Liver (tissue), 9 donors: ENCODE measurements around the gene CRACR2A. TPM values are rescaled to one million over a fixed set of nuclear protein-coding genes. Genes with fewer than 3 reads are reported as not detected.

ENCODE experiments used
- DNase-seq: peaks from one replicate; pipeline ENCODE4 v3.0.0-alpha.2; 2017; ENCODE audit warnings: low spot score
- H3K27ac ChIP-seq, 2 donors: one replicate each; pipeline ENCODE4 v1.7.0; 2013; ENCODE audit warnings: inconsistent platforms in 2 of 2, low read length in 2 of 2, control low read depth in 1 of 2, low read depth in 1 of 2, mild to moderate bottlenecking in 1 of 2
- H3K27me3 ChIP-seq, 4 donors: one replicate each; pipeline versions ENCODE4 v1.6.1 to v1.7.0; 2013; ENCODE audit warnings: low read length in 3 of 4, inconsistent platforms in 1 of 4, mild to moderate bottlenecking in 1 of 4, moderate library complexity in 1 of 4; ENCODE audit not compliant: control insufficient read depth in 4 of 4, insufficient read depth in 4 of 4
- H3K36me3 ChIP-seq, 4 donors: one replicate each; pipeline versions ENCODE4 v1.6.1 to v1.7.0; 2013; ENCODE audit warnings: low read length in 3 of 4, mild to moderate bottlenecking in 3 of 4, low read depth in 1 of 4, moderate library complexity in 1 of 4; ENCODE audit not compliant: control insufficient read depth in 4 of 4, insufficient read depth in 3 of 4
- H3K4me1 ChIP-seq, 4 donors: one replicate each; pipeline versions ENCODE4 v1.6.1 to v1.7.0; 2013; ENCODE audit warnings: low read length in 3 of 4, mild to moderate bottlenecking in 3 of 4, moderate library complexity in 1 of 4; ENCODE audit not compliant: control insufficient read depth in 4 of 4, insufficient read depth in 4 of 4
- H3K4me3 ChIP-seq, 3 donors: one replicate each; pipeline versions ENCODE4 v1.6.1 to v1.7.0; 2013; ENCODE audit warnings: low read length in 3 of 3, control low read depth in 1 of 3, low read depth in 1 of 3, mild to moderate bottlenecking in 1 of 3
- H3K9ac ChIP-seq, 2 donors: one replicate each; pipeline ENCODE4 v1.7.0; 2013; ENCODE audit warnings: low read length in 2 of 2, mild to moderate bottlenecking in 2 of 2, moderate library complexity in 2 of 2, control low read depth in 1 of 2, low read depth in 1 of 2
- H3K9me3 ChIP-seq, 4 donors: one replicate each; pipeline versions ENCODE4 v1.6.1 to v1.7.0; 2013; ENCODE audit warnings: low read length in 3 of 4; ENCODE audit not compliant: control insufficient read depth in 4 of 4
- EGR1 ChIP-seq, 2 donors: IDR thresholded peaks; 2 replicates each; pipeline ENCODE4 v1.6.1; 2016 to 2018; ENCODE audit warnings: antibody characterized with exemption in 2 of 2, low read depth in 2 of 2
- FOXA2 ChIP-seq: IDR thresholded peaks from 2 replicates; pipeline ENCODE4 v1.6.1; 2016; ENCODE audit warnings: antibody characterized with exemption
- GABPA ChIP-seq, 2 donors: IDR thresholded peaks in 1 of 2; conservative IDR thresholded peaks in 1 of 2; 2 replicates each; pipeline ENCODE4 v1.6.1; 2016; ENCODE audit warnings: antibody characterized with exemption in 2 of 2, mild to moderate bottlenecking in 1 of 2, moderate library complexity in 1 of 2
- HNF4A ChIP-seq, 2 donors: conservative IDR thresholded peaks; 2 replicates each; pipeline ENCODE4 v1.6.1; 2016; ENCODE audit warnings: antibody characterized with exemption in 2 of 2, mild to moderate bottlenecking in 2 of 2
- HNF4G ChIP-seq: IDR thresholded peaks from 2 replicates; pipeline ENCODE4 v1.6.1; 2016; ENCODE audit warnings: antibody characterized with exemption
- JUND ChIP-seq, 2 donors: IDR thresholded peaks; 2 replicates each; pipeline ENCODE4 v1.6.1; 2016; ENCODE audit warnings: antibody characterized with exemption in 2 of 2
- NR2F2 ChIP-seq: IDR thresholded peaks from 2 replicates; pipeline ENCODE4 v1.6.1; 2016; ENCODE audit warnings: antibody characterized with exemption
- RAD21 ChIP-seq, 2 donors: IDR thresholded peaks; 2 replicates each; pipeline ENCODE4 v1.6.1; 2016; ENCODE audit warnings: antibody characterized with exemption in 2 of 2, mild to moderate bottlenecking in 2 of 2
- SP1 ChIP-seq: IDR thresholded peaks from 2 replicates; pipeline ENCODE4 v1.6.1; 2018; ENCODE audit warnings: antibody characterized with exemption, mild to moderate bottlenecking
- TAF1 ChIP-seq: conservative IDR thresholded peaks from 2 replicates; pipeline ENCODE4 v1.6.1; 2016; ENCODE audit warnings: antibody characterized with exemption, mild to moderate bottlenecking
- YY1 ChIP-seq: IDR thresholded peaks from 2 replicates; pipeline ENCODE4 v1.6.1; 2016; ENCODE audit warnings: antibody characterized with exemption, mild to moderate bottlenecking
- WGBS: extraction: QIAGEN DNeasy Blood & Tissue Kit; methylation state at CpG from one replicate; pipeline ENCODE4 v1.1.7; 2013; 5-methylcytosine and 5-hydroxymethylcytosine counted together
- polyA plus RNA-seq, 2 donors: library from polyadenylated mRNA; stranded (reverse) in 1 of 2; unstranded in 1 of 2; fragments of 200-250 nt in 1 of 2; fragments of >200 nt in 1 of 2; fragmentation: Nextera tagmentation in 1 of 2; extraction: Ambion mirVana in 1 of 2; gene quantifications; one replicate each; pipeline versions ENCODE4 v1.2.1 to v1.2.3, GENCODE V29; 2013 to 2015
- total RNA-seq, 2 donors: library from RNA; depleted of rRNA; stranded (reverse); fragments of >200 nt; gene quantifications; one replicate each; pipeline ENCODE4 v1.2.3, GENCODE V29; 2014
- TF ChIP-seq, protein P1 (sequence below): IDR thresholded peaks from 2 replicates; pipeline ENCODE4 v1.6.1; 2016; ENCODE audit warnings: antibody characterized with exemption, mild to moderate bottlenecking
- TF ChIP-seq, protein P2 (sequence below): IDR thresholded peaks from 2 replicates; pipeline ENCODE4 v1.6.1; 2016; ENCODE audit warnings: antibody characterized with exemption
- TF ChIP-seq, protein P3 (sequence below): IDR thresholded peaks from 2 replicates; pipeline ENCODE4 v1.6.1; 2016; ENCODE audit warnings: antibody characterized with exemption
- donor health status: healthy.
- donor health status: healthy.
- donor health status: healthy.
- donor health status: healthy.
- donor health status: healthy.

The CRACR2A gene
- total and polyA plus RNA-seq, 4 donors = 0.33 to 4.2 (median 1.4) TPM

DNA sequence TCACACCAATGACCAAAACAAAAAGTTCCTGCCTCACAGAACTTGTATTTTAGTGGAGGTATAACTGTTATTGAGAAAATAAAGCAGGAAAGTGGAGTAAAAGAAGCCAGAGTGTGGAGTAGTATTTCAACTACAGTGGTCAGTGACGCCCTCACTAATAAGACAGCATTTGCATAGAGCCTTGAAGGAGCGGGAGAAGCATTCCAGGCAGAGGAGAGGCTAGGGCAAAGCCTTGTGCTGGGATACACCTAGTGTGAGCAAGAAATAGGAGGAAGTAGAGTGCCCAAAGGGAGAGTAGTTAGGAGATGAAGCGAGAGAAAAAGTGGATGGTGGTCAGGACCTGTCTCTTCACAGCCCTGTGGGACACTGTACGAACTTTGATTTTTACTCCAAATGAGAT is 107.8 kb downstream of the CRACR2A start:
- peaks cover 0 to 4% (median 0%) of the 10 kb centered on the region in 4 donors for H3K36me3 ChIP-seq
- TF ChIP-seq EGR1 (IDR thresholded peaks at IDR 0.05; ENCODE audit: low read depth in 2 of 2) (no peak), GABPA (IDR thresholded peaks at IDR 0.05 in 1 of 2, conservative IDR thresholded peaks at IDR 0.05 in 1 of 2) (no peak), SP1 (no peak), RAD21 (IDR thresholded peaks at IDR 0.05) (no peak), JUND (IDR thresholded peaks at IDR 0.05) (no peak), NR2F2 (no peak), HNF4A (conservative IDR thresholded peaks at IDR 0.05) (no peak)
- TF ChIP-seq, protein P1, sequence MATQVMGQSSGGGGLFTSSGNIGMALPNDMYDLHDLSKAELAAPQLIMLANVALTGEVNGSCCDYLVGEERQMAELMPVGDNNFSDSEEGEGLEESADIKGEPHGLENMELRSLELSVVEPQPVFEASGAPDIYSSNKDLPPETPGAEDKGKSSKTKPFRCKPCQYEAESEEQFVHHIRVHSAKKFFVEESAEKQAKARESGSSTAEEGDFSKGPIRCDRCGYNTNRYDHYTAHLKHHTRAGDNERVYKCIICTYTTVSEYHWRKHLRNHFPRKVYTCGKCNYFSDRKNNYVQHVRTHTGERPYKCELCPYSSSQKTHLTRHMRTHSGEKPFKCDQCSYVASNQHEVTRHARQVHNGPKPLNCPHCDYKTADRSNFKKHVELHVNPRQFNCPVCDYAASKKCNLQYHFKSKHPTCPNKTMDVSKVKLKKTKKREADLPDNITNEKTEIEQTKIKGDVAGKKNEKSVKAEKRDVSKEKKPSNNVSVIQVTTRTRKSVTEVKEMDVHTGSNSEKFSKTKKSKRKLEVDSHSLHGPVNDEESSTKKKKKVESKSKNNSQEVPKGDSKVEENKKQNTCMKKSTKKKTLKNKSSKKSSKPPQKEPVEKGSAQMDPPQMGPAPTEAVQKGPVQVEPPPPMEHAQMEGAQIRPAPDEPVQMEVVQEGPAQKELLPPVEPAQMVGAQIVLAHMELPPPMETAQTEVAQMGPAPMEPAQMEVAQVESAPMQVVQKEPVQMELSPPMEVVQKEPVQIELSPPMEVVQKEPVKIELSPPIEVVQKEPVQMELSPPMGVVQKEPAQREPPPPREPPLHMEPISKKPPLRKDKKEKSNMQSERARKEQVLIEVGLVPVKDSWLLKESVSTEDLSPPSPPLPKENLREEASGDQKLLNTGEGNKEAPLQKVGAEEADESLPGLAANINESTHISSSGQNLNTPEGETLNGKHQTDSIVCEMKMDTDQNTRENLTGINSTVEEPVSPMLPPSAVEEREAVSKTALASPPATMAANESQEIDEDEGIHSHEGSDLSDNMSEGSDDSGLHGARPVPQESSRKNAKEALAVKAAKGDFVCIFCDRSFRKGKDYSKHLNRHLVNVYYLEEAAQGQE = no peak
- TF ChIP-seq, protein P2, sequence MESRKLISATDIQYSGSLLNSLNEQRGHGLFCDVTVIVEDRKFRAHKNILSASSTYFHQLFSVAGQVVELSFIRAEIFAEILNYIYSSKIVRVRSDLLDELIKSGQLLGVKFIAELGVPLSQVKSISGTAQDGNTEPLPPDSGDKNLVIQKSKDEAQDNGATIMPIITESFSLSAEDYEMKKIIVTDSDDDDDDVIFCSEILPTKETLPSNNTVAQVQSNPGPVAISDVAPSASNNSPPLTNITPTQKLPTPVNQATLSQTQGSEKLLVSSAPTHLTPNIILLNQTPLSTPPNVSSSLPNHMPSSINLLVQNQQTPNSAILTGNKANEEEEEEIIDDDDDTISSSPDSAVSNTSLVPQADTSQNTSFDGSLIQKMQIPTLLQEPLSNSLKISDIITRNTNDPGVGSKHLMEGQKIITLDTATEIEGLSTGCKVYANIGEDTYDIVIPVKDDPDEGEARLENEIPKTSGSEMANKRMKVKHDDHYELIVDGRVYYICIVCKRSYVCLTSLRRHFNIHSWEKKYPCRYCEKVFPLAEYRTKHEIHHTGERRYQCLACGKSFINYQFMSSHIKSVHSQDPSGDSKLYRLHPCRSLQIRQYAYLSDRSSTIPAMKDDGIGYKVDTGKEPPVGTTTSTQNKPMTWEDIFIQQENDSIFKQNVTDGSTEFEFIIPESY = no peak
- no peaks in the 10 kb centered on the region for H3K4me1 ChIP-seq
- no peaks in the 10 kb centered on the region for H3K9me3 ChIP-seq
- no peak overlapping the region for H3K9ac ChIP-seq
- no peak for DNase-seq
- no peak overlapping the region for H3K27ac ChIP-seq
- 97% methylated on average over 4 of the region's 4 CpGs for WGBS
- H3K27me3 ChIP-seq = no peaks in the 10 kb centered on the region
- H3K4me3 ChIP-seq = no peak overlapping the region

DNA sequence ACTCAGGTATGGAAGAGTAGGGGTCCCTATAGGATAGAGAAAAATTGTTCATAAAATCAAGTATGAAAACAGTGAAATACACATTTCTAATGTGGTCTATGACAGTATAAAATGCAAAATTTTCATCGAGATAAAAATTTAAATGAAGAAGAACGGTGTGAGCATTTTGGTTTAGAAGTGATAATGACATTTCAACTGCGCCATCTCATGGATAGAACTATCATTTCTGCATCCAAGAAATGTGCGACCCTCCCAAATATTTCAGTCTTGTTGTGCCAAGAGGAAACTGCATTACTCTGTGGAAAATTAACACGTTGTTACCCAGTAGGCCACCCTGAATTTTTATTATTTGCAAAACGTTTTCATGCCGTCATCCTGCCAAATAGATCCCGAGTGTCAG is 108.8 kb downstream of the CRACR2A start:
- TF ChIP-seq YY1 (no peak), FOXA2 (no peak)
- Histone ChIP-seq H3K27me3 (no peaks in the 10 kb centered on the region), H3K4me3 (no peak overlapping the region), H3K9me3 (no peaks in the 10 kb centered on the region), H3K4me1 (no peaks in the 10 kb centered on the region), H3K36me3 (peaks cover 0 to 4% (median 1%) of the 10 kb centered on the region in 4 donors), H3K9ac (no peak overlapping the region), H3K27ac (no peak overlapping the region)
- WGBS = 83% methylated on average over 8 of the region's 8 CpGs
- no peak for DNase-seq

DNA sequence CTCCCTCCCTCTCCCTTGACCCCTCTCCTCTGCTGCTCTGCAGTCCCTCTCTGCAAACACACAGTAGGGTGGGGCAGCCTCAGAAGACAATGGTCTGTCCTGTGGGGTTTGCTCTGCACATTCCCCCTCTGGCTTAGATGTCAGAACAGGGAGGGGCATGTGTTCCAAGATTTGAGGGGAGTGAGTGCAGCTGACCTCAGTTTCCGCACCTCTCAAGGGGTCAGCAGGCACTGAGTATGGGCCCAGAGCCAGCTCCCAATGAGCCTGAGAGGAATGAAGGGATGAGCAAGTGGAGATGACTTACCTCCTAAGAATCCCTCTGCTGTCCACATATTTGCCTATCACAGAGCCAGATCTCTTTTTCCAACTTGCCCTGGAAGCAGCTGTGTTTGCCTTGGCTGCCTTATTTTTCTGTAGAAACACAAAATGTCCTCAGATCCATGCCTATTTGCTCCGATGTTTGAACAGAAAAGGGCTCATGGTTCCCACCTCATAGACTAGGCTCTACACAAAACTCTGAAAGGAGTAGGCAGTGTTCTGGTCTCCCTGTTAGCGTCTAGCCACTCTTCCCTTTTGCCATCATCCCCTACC is 111.4 kb downstream of the CRACR2A start:
- H3K9ac ChIP-seq = no peak overlapping the region
- H3K36me3 ChIP-seq = peaks cover 0 to 3% (median 1%) of the 10 kb centered on the region in 4 donors
- no peak overlapping the region for H3K27ac ChIP-seq
- 92% methylated on average over 3 of the region's 3 CpGs for WGBS
- no peaks in the 10 kb centered on the region for H3K27me3 ChIP-seq
- no peak overlapping the region for H3K4me3 ChIP-seq
- no peaks in the 10 kb centered on the region for H3K4me1 ChIP-seq
- DNase-seq = no peak
- no peaks in the 10 kb centered on the region for H3K9me3 ChIP-seq
- TF ChIP-seq, protein P3, sequence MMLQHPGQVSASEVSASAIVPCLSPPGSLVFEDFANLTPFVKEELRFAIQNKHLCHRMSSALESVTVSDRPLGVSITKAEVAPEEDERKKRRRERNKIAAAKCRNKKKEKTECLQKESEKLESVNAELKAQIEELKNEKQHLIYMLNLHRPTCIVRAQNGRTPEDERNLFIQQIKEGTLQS = no peak
- TF ChIP-seq, protein P2 = no peak
- TF ChIP-seq JUND (IDR thresholded peaks at IDR 0.05) = no peak
- no peak for TF ChIP-seq FOXA2
- no peak for TF ChIP-seq TAF1
- no peak for TF ChIP-seq RAD21 (IDR thresholded peaks at IDR 0.05)
- TF ChIP-seq, protein P1 = no peak
- no peak for TF ChIP-seq HNF4G
- no peak for TF ChIP-seq GABPA (IDR thresholded peaks at IDR 0.05 in 1 of 2, conservative IDR thresholded peaks at IDR 0.05 in 1 of 2)
- no peak for TF ChIP-seq YY1
